Liver (tissue), 3 donors: ENCODE data around the gene KIF6.

Experiments
- CTCF ChIP-seq: fragments of 150-350 bp; IDR thresholded peaks from 2 replicates; pipeline ENCODE4 v1.5.1; 2017; ENCODE audit warnings: improper control_type of control experiment, low read depth, low read length; ENCODE audit not compliant: missing input control
- EGR1 ChIP-seq, 2 donors: IDR thresholded peaks; 2 replicates each; pipeline ENCODE4 v1.6.1; 2016 to 2018; ENCODE audit warnings: antibody characterized with exemption in 2 of 2, low read depth in 2 of 2
- FOXA1 ChIP-seq: IDR thresholded peaks from 2 replicates; pipeline ENCODE4 v1.6.1; 2016; ENCODE audit warnings: antibody characterized with exemption
- FOXA2 ChIP-seq: IDR thresholded peaks from 2 replicates; pipeline ENCODE4 v1.6.1; 2016; ENCODE audit warnings: antibody characterized with exemption
- HNF4A ChIP-seq, 2 donors: conservative IDR thresholded peaks; 2 replicates each; pipeline ENCODE4 v1.6.1; 2016; ENCODE audit warnings: antibody characterized with exemption in 2 of 2, mild to moderate bottlenecking in 2 of 2
- RAD21 ChIP-seq, 2 donors: IDR thresholded peaks; 2 replicates each; pipeline ENCODE4 v1.6.1; 2016; ENCODE audit warnings: antibody characterized with exemption in 2 of 2, mild to moderate bottlenecking in 2 of 2
- REST ChIP-seq: IDR thresholded peaks from 2 replicates; pipeline ENCODE4 v1.6.1; 2016; ENCODE audit warnings: antibody characterized with exemption, mild to moderate bottlenecking
- SP1 ChIP-seq: IDR thresholded peaks from 2 replicates; pipeline ENCODE4 v1.6.1; 2018; ENCODE audit warnings: antibody characterized with exemption, mild to moderate bottlenecking
- YY1 ChIP-seq: IDR thresholded peaks from 2 replicates; pipeline ENCODE4 v1.6.1; 2016; ENCODE audit warnings: antibody characterized with exemption, mild to moderate bottlenecking
- TF ChIP-seq, protein P1 (sequence below): IDR thresholded peaks from 2 replicates; pipeline ENCODE4 v1.6.1; 2016; ENCODE audit warnings: antibody characterized with exemption
- TF ChIP-seq, protein P2 (sequence below): IDR thresholded peaks from 2 replicates; pipeline ENCODE4 v1.6.1; 2016; ENCODE audit warnings: antibody characterized with exemption
- donor health status: healthy.
- donor health status: healthy.

GRCh38 chr6:39590871-39591393 is 134.3 kb downstream of the KIF6 start:
- TF ChIP-seq, protein P1, sequence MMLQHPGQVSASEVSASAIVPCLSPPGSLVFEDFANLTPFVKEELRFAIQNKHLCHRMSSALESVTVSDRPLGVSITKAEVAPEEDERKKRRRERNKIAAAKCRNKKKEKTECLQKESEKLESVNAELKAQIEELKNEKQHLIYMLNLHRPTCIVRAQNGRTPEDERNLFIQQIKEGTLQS = no peak
- no peak for TF ChIP-seq SP1
- no peak for TF ChIP-seq CTCF
- TF ChIP-seq FOXA1 = no peak
- no peak for TF ChIP-seq FOXA2
- no peak for TF ChIP-seq REST
- no peak for TF ChIP-seq HNF4A (conservative IDR thresholded peaks at IDR 0.05)
- TF ChIP-seq YY1 = no peak
- no peak for TF ChIP-seq RAD21 (IDR thresholded peaks at IDR 0.05)
- TF ChIP-seq EGR1 (IDR thresholded peaks at IDR 0.05; ENCODE audit: low read depth in 2 of 2) = no peak
- TF ChIP-seq, protein P2, sequence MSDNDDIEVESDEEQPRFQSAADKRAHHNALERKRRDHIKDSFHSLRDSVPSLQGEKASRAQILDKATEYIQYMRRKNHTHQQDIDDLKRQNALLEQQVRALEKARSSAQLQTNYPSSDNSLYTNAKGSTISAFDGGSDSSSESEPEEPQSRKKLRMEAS = no peak
